T-helper 17 cell (primary cell): Measurements from ENCODE around the gene CAMP. TPM values are rescaled to one million over a fixed set of nuclear protein-coding genes. Genes with fewer than 3 reads are reported as not detected.
"Not testable (repeated sequence)": the region's sequence is repeated elsewhere in the genome, so short reads cannot be mapped to it uniquely, and the experiment has no call there.

ENCODE experiments used
- ATAC-seq: fragments of 150-1000 bp; cut with Tn5 transposase; 2 replicates; pipeline ENCODE4 v1.10.0; 2021; ENCODE audit warnings: mild to moderate bottlenecking, moderate library complexity
- DNase-seq, 3 donors: peaks; one replicate each; pipeline versions ENCODE4 v3.0.0 to v3.0.0-alpha.2; 2020 to 2021
- H3K9me3 ChIP-seq: one replicate; pipeline ENCODE4 v1.7.0; 2013; ENCODE audit warnings: low read length, mild to moderate bottlenecking; ENCODE audit not compliant: control insufficient read depth, poor library complexity, severe bottlenecking
- H3K27ac Mint-ChIP-seq: one replicate; pipeline ENCODE4 v1.8.0; 2022; ENCODE audit warnings: mild to moderate bottlenecking, moderate library complexity, mixed read lengths
- H3K27me3 Mint-ChIP-seq: one replicate; pipeline ENCODE4 v1.8.0; 2022; ENCODE audit warnings: mixed read lengths
- H3K36me3 Mint-ChIP-seq: one replicate; pipeline ENCODE4 v1.8.0; 2022; ENCODE audit warnings: low read depth, mixed read lengths
- H3K4me1 Mint-ChIP-seq: one replicate; pipeline ENCODE4 v1.8.0; 2022; ENCODE audit warnings: mild to moderate bottlenecking, mixed read lengths
- H3K4me3 Mint-ChIP-seq: one replicate; pipeline ENCODE4 v1.8.0; 2022; ENCODE audit warnings: mild to moderate bottlenecking, moderate library complexity, mixed read lengths
- total RNA-seq, 4 donors: library from RNA in 2 of 4; stranded (reverse) in 2 of 4; gene quantifications; one replicate each; pipeline ENCODE4 v1.2.3 and lab custom pipeline; 2022 to 2026

CAMP gene
- total RNA-seq, 2 donors from 2014 or later, result not detected

DNA sequence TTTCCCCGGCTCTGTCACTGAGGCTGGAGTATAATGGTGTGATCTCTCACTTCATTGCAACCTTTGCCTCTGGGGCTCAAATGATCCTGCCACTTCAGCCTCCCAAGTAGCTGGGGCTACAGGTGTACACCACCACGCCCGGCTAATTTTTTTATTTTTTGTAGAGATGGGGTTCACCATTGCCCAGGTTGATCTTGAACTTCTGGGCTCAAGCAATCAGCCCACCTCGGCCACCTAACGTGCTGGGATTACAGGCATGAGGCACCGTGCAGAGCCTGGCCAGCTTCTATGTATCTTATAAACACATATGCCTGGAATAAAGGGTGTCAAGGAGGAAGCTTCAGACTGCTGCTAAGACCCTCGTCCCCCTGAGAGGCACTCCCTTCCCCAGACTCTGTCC lies 21.8 kb downstream of the CAMP start:
- H3K27ac Mint-ChIP-seq, result peak overlapping the region; percentile 34

DNA sequence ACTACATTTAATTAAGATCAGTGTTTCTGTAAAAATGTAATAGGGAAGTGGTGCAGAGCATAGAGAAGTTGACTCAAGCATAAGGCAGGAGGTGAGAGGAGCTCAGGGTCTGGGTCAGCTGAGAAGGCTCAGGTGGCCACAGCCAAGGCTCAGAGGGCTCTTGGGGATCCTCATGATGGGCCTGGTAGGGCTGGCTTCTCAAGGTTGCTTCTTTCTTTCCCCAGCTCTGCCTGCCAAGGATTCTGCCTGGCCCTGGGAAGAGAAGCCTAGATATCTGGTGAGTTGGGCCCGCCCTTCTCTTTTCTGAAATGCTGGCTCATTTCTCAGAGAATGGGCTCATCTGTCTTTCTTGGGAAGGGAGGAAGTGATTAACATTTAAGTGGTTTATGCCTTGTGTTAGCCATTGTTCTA lies 24.1 kb downstream of the CAMP start:
- Mint-ChIP-seq H3K4me3 (no peak overlapping the region), H3K36me3 (peaks cover 2% of the 10 kb centered on the region), H3K27ac (no peak overlapping the region), H3K4me1 (peaks cover 9% of the 10 kb centered on the region), H3K27me3 (no peaks in the 10 kb centered on the region)
- DNase-seq, result no peak
- H3K9me3 ChIP-seq, result no peaks in the 10 kb centered on the region
- no peak for ATAC-seq

More for the DNA sequence above, 21.8 kb downstream of the CAMP start:
- Mint-ChIP-seq H3K4me3 (no peak overlapping the region), H3K27me3 (no peaks in the 10 kb centered on the region), H3K4me1 (peaks cover 10% of the 10 kb centered on the region), H3K36me3 (peaks cover 2% of the 10 kb centered on the region)
- ATAC-seq, result no peak
- no peak for DNase-seq
- H3K9me3 ChIP-seq, result no peaks in the 10 kb centered on the region

DNA sequence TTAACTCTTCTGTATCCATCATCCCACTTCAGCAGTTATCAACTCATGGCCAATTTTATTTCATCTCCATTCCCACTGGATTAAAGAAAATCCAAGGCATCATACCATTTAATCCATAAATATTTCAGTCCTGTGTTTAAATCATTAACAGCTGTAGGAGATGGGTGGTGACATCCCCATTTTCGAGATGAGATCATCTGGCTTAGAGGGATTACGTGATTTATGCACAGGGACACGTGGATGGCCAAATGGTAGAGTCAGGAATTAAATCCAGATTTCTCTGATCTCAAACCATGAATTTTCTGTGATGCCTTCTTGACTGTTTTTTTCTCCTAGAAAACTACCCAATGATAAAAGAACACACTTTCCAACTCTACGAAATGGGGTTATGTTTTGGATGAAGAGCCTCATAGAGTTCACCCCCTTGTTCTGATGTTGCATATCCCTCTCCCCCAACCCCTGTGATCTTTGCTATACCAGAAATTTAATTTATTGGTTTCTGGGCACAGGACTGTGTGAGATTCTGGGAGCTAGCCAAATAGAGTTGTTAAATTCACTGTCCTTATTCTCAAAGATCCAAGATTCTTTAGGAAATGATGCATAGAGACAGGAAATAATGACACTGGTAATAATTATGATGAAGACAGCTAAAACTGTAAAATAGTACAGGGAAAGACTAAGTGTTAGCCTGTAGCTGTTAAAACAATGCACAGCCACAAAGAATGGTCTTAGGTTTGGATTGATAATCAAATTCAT lies 25.0 kb downstream of the CAMP start:
- Mint-ChIP-seq H3K4me3 (no peak overlapping the region), H3K27me3 (no peaks in the 10 kb centered on the region), H3K36me3 (peaks cover 2% of the 10 kb centered on the region), H3K27ac (no peak overlapping the region), H3K4me1 (peaks cover 9% of the 10 kb centered on the region)
- ATAC-seq, result no peak
- DNase-seq, result no peak
- no peaks in the 10 kb centered on the region for H3K9me3 ChIP-seq

DNA sequence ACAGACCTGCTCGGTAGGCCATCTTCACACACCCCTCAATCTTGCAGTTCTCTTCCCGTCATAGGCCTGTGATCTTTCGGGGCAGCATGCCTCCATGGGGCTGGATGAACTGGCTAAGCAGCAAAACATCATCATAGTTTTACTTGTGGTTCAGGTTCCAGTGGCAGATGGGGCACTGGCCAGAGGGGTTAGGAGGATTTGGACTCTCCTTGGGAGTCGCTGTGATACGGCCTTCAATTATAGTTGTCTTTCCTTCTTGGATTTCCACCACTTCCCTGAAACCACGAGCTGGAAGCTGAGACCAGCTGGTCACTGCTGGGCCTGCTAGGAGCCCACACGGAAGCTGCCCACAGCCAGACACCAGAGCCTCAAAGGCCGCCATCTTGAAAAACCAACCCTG lies 33.3 kb downstream of the CAMP start:
- Mint-ChIP-seq H3K4me3 (no peak overlapping the region), H3K27me3 (no peaks in the 10 kb centered on the region), H3K4me1 (peaks cover 12% of the 10 kb centered on the region), H3K36me3 (peaks cover 7% of the 10 kb centered on the region), H3K27ac (peak overlapping the region; percentile 37)
- no peak for ATAC-seq
- DNase-seq, result no peak
- H3K9me3 ChIP-seq, result no peaks in the 10 kb centered on the region

DNA sequence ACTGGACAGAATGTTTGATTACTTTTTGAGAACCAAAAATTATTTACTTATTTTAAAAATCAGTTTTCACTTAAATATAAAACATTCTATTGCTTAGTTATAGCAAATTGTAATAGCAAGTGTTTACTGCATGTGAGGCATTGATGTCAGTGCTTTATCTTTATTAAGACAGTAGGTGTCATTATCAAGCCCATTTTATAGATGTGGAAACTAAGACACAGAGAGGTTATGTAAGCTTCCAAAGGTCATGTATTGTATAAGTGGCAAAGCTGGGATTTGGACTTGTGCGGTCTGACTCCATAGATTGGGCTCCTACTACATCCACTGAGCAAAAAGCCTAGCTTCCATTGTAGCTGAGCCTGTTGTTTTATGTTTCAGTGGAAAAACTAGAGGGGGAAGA lies 35.2 kb downstream of the CAMP start:
- no peaks in the 10 kb centered on the region for H3K27me3 Mint-ChIP-seq
- H3K27ac Mint-ChIP-seq, result no peak overlapping the region
- peaks cover 12% of the 10 kb centered on the region for H3K4me1 Mint-ChIP-seq
- H3K9me3 ChIP-seq, result no peaks in the 10 kb centered on the region
- H3K4me3 Mint-ChIP-seq, result no peak overlapping the region
- peaks cover 12% of the 10 kb centered on the region for H3K36me3 Mint-ChIP-seq
- DNase-seq (no peak), ATAC-seq (no peak)

DNA sequence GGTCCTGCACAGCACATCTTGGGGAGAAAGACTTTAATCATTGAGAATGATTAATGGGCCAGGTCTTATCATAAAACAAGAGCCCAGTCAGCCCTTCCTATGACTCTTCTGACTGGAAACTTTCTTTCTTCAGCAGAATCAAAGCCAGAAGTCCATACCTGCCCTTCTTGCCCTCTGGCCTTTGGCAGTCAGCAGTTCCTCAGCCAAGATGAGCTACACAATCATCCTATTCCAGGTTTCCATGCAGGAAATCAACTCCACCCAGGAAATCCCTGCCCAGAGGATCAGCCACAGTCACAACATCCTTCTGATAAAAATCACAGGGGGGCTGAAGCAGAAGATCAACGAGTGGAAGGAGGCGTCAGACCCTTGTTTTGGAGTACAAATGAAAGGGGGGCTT lies 44.5 kb downstream of the CAMP start:
- H3K36me3 Mint-ChIP-seq, result no peaks in the 10 kb centered on the region
- DNase-seq (no peak), ATAC-seq (no peak)
- H3K27ac Mint-ChIP-seq, result peak overlapping the region; percentile 88
- peaks cover 25% of the 10 kb centered on the region for H3K4me1 Mint-ChIP-seq
- H3K4me3 Mint-ChIP-seq, result peak overlapping the region; percentile 57
- H3K9me3 ChIP-seq, result no peaks in the 10 kb centered on the region
- no peaks in the 10 kb centered on the region for H3K27me3 Mint-ChIP-seq

DNA sequence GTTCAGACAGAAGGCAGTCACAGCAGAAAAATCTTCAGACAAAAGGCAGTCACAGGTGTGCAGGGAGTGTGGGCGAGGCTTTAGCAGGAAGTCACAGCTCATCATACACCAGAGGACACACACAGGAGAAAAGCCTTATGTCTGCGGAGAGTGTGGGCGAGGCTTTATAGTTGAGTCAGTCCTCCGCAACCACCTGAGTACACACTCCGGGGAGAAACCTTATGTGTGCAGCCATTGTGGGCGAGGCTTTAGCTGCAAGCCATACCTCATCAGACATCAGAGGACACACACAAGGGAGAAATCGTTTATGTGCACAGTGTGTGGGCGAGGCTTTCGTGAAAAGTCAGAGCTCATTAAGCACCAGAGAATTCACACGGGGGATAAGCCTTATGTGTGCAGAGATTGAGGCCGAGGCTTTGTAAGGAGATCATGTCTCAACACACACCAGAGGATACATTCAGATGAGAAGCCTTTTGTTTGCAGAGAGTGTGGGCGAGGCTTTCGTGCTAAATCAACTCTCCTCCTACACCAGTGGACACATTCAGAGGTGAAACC lies 45.2 kb downstream of the CAMP start:
- H3K9me3 ChIP-seq, result no peaks in the 10 kb centered on the region
- Mint-ChIP-seq H3K36me3 (no peaks in the 10 kb centered on the region), H3K27me3 (no peaks in the 10 kb centered on the region), H3K4me3 (peak overlapping the region; percentile 92), H3K27ac (peak overlapping the region; percentile 88), H3K4me1 (peaks cover 25% of the 10 kb centered on the region)
- DNase-seq (peak; percentile 20 to 57 (median 53)), ATAC-seq (peak; percentile 98)

DNA sequence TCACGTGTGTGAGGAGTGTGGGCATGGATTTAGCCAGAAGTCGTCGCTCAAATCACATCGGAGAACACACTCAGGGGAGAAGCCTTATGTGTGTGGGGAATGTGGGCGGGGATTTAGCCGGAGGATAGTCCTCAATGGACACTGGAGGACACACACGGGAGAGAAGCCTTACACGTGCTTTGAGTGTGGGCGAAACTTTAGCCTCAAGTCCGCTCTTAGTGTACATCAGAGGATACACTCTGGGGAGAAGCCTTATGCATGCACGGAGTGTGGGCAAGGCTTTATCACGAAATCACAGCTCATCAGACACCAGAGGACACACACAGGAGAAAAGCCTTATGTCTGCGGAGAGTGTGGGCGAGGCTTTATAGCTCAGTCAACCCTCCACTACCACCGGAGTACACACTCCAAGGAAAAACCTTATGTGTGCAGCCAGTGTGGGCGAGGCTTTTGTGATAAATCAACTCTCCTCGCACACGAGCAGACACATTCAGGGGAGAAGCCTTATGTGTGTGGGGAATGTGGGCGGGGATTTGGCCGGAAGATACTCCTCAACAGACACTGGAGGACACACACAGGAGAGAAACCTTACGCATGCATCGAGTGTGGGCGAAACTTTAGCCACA lies 45.8 kb downstream of the CAMP start:
- H3K27me3 Mint-ChIP-seq, result no peaks in the 10 kb centered on the region
- peak; percentile 23 for ATAC-seq
- H3K4me3 Mint-ChIP-seq, result peak overlapping the region; percentile 92
- no peak for DNase-seq
- no peaks in the 10 kb centered on the region for H3K9me3 ChIP-seq
- no peaks in the 10 kb centered on the region for H3K36me3 Mint-ChIP-seq
- H3K4me1 Mint-ChIP-seq, result peaks cover 25% of the 10 kb centered on the region
- H3K27ac Mint-ChIP-seq, result peak overlapping the region; percentile 88

DNA sequence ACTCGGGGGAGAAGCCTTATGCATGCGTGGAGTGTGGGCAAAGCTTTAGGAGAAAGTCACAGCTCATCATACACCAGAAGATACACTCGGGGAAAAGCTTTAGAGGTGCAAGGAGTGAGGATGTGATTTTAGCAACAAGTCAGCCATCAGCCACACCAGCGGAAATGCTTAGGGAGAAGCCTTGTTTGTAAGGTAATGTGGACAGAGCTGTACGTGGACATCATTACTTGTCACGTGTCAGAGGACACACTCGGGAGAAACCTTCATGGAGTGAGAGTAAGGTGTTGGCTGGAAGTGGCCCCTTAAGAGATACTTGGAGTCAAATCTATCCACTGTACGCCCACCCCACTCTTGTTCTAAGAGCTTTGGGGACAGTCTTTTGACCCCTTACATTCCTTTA lies 46.3 kb downstream of the CAMP start:
- Mint-ChIP-seq H3K27me3 (no peaks in the 10 kb centered on the region), H3K36me3 (no peaks in the 10 kb centered on the region), H3K4me3 (peak overlapping the region; percentile 92), H3K27ac (peak overlapping the region; percentile 88), H3K4me1 (peaks cover 25% of the 10 kb centered on the region)
- DNase-seq (no peak), ATAC-seq (no peak)
- H3K9me3 ChIP-seq, result no peaks in the 10 kb centered on the region

DNA sequence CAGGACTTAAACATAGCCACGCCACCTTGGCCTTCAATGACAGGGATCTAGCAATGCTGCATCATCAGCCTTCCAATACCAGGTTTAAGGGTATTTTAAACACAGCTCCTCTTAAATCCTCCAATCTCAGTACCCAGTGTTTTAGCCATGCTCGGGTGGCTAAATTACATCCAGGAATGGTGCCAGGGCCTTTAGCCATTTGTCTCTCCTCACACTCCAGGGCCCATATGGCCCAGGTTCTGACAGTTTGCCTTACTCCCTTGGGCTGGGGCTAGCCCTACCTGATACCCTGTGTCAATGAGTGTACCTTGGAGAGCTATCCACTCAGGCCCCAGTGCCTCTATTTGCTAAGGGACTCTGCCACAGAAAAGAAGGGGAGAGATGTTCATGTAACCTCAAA lies 47.0 kb downstream of the CAMP start:
- ATAC-seq, result no peak
- peak overlapping the region; percentile 33 for H3K4me3 Mint-ChIP-seq
- H3K27ac Mint-ChIP-seq, result no peak overlapping the region
- no peak for DNase-seq
- H3K36me3 Mint-ChIP-seq, result no peaks in the 10 kb centered on the region
- no peaks in the 10 kb centered on the region for H3K9me3 ChIP-seq
- no peaks in the 10 kb centered on the region for H3K27me3 Mint-ChIP-seq
- H3K4me1 Mint-ChIP-seq, result peaks cover 25% of the 10 kb centered on the region

DNA sequence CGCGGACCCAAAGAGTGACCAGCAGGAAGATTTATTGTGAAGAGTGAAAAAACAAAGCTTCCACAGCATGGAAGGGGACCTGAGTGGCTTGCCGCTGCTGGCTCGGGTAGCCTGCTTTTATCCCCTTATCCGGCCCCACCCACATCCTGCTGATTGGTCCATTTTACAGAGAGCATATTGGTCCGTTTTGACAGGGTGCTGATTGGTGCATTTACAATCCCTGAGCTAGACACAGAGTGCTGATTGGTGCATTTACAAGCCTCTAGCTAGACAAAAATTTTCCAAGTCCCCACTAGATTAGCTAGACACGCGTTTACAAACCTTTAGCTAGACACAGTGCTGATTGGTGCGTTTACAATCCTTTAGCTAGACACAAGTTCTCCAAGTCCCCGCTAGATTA lies 47.9 kb downstream of the CAMP start:
- H3K27me3 Mint-ChIP-seq, DNase-seq, H3K27ac Mint-ChIP-seq, ATAC-seq, H3K36me3 Mint-ChIP-seq, H3K9me3 ChIP-seq, H3K4me3 Mint-ChIP-seq: not testable (repeated sequence)
- peaks cover 25% of the 10 kb centered on the region for H3K4me1 Mint-ChIP-seq

DNA sequence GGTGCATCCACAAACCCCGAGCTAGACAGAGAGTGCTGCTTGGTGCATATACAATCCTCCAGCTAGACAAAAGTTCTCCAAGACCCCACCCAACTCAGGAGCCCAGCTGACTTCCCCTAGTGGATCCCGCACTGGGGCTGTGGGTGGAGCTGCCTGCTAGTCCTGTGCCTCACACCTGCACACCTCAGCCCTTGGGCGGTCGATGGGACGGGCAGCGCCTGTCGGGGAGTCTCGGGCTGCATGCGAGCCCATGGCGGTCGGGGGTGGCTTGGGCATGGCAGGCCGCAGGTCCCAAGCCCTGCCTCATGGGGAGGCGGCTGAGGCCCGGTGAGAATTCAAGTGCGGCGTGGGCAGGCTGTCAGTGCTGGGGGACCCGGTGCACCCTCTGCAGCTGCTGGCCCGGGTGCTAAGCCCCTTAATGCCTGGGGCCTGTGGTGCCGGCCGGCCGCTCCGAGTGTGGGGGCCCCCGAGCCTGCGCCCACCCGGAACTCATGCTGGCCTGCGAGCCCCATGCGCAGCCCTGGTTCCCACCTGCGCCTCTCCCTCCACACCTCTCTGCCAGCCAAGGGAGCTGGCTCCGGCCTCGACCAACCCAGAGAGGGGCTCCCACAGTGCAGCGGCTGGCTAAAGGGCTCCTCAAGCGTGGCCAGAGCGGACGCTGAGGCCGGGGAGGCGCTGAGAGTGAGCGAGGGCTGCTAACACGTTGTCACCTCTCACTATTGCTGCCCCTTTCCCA lies 48.6 kb downstream of the CAMP start:
- ATAC-seq (no peak), DNase-seq (no peak)
- peaks cover 30% of the 10 kb centered on the region for H3K4me1 Mint-ChIP-seq
- H3K4me3 Mint-ChIP-seq, result no peak overlapping the region
- H3K9me3 ChIP-seq, result no peaks in the 10 kb centered on the region
- no peaks in the 10 kb centered on the region for H3K36me3 Mint-ChIP-seq
- no peaks in the 10 kb centered on the region for H3K27me3 Mint-ChIP-seq
- H3K27ac Mint-ChIP-seq, result no peak overlapping the region

DNA sequence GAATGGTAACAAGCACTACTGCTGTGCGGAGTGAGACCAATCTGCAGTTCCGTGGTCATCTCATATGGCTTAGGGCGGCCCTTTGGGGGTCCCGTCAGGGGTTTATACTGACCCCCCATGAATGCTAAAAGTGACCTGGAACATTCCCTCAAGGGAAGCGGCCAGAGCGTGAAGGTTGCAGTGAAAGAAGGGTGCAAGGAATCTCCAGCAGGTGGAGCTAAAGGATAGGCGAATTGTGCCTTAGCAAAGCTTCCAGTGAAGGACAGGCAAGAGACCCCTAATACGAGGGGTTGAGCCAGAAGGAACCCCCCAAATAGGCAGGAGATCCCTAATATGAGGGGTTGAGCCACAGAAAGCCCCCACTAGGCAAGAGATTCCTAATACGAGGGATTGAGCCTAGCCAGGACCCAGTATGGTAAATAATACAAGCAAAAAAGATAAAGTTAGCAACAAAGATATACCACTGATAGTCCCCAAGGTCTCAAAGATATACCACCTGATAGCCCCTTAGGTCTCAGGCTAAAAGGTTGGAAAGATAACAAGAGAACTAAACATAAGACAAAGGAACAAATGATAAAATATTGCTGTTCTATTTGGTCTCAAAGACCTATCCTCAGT lies 50.4 kb downstream of the CAMP start:
- Mint-ChIP-seq H3K4me1 (peaks cover 20% of the 10 kb centered on the region), H3K36me3 (no peaks in the 10 kb centered on the region), H3K4me3 (no peak overlapping the region), H3K27ac (no peak overlapping the region), H3K27me3 (no peaks in the 10 kb centered on the region)
- no peaks in the 10 kb centered on the region for H3K9me3 ChIP-seq
- peak in 2 of 3 donors; percentile 20 to 44 for DNase-seq
- ATAC-seq, result no peak
